Stimulated activated CD4-positive, alpha-beta T cell treated with anti-CD3 and anti-CD28 coated beads, TNF-alpha, amount 100 ng/mL, for 1 hour (primary cell): ENCODE measurements around the gene TMEM235.
A peak's percentile ranks its signal among the peaks of the same experiment; 100 is the strongest.

Experiments used
- DNase-seq, 3 donors: peaks; one replicate each; pipeline ENCODE4 v3.0.0-alpha.2; 2020; ENCODE audit warnings: low read depth in 3 of 3, low spot score in 1 of 3

The TMEM235 gene

DNA sequence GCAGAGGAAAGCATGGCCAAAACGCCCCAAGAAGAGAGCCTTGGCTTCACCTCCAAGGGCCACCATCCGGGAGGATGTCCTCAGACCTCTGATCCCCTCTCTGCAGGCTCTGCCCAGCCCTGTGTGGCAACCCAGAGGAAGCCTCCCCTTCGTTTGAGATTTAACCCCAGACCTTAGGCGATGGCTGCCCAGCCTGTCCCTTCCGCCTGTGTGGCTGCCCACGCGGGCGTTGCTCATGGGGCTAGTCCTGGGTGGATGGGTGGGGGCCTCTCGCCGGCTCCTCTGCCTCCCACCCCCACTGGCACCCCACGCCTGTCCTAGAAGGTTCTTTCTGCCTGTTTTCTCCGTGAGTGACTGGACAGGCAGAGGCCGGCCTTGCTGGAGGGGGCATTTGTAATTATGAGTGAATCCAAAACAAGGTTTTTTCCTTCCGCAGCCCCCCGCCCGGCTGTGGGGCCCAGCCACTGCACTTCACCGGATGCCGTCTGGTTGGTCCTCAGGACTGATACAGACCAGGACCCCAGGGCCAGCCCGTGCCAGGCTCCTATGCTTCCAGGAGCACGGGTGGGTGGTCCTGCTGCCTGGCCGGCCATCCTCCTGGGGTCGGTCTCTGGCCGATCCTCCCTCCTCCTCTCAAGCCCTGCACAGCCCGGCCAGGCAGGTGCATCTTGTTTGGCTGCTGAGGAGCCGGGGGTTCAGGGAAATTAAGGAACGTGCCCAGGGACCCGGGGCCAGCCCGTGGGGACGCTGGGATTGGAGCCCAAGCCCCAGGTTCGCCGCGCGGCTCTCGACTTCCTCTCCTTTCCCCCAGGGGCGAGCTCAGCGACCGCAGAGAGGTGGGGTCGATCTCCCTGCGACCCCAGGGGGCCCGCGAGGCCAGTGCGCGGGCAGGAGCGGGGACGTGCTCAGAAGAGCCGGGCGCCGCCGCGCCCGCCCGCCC is at the start of gene TMEM235:
TMEM235 (plus strand) TSS at position 636 of the 940 bp plus-strand sequence. CDS start 393 bp downstream, outside the sequence.
- no peak for DNase-seq

DNA sequence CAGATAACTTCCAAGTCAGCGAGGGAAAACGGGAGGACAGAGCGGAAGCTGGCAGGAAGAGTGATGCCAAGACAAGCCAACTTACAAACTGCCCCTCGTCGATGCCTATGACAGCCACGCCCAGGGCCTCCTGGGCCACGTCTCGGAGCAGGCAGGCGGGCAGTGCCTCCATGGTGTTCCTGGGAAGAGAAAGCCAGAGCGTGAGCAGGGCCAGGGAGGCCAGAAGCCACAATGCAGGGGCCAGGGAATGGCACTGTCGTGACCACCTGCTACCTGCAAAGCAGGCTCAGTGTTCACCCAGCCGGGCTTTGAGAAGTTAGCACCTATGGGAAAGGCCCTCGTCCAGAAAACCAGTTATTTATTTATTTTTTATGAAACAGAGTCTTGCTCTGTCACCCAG is 48.9 kb upstream of the TMEM235 start:
- DNase-seq = no peak

DNA sequence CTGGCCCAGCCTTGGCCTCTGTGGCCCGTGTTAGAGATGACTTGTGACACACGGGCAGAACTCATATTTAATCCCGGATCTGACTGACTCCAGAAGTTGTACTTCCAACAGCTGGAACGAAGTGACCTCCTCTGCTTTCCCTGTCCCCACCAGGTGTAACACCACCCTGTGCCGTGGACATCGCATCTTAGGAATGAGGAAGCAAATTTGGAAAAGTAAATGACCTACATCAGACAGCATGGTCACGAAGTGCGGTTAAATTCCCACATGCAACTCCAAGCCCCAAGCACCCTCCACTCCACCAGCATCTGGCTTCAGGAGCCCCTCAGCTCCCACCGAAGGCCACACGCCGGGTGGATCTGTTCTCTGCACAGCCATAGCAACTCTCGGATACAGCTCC is 47.5 kb upstream of the TMEM235 start:
- DNase-seq = no peak

DNA sequence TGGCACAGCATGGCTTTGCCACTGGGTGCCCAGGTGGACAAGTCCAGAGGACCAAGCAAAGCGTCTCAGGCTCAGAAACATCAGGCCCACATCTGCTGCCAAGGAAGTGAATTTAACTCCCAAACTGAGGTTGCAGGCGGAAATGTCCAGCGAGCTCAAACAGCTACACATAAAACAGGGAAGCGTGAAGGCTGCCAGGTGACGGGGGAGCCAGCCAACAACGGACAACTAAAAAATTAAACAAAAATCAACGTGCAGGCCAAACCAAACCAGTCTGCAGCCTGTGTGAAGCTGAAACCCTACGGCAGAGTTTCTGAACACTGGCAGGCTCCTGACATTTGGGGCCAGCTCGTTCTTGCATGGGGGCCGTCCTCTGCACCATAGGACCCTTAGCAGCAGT is 47.1 kb upstream of the TMEM235 start:
- DNase-seq = no peak

DNA sequence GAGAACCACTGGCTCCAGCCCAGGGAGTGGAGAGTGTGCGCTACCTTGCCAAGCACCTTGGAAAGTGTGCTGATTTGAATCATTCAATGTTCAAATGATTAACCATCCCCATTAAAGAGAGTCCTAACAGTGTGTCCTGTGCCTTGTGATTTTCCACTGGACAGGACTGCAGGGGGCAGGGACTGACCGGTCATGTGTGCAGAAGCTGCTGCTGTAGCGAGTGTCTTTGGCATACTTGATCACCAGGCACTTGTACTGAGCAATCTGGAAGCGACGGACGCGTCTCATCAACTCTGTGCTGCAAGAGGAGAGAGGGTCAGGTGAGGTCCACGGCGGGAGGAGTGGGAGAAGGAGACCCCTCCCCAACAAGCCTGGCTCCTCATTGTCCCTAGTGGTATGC is 46.6 kb upstream of the TMEM235 start:
- DNase-seq = no peak

DNA sequence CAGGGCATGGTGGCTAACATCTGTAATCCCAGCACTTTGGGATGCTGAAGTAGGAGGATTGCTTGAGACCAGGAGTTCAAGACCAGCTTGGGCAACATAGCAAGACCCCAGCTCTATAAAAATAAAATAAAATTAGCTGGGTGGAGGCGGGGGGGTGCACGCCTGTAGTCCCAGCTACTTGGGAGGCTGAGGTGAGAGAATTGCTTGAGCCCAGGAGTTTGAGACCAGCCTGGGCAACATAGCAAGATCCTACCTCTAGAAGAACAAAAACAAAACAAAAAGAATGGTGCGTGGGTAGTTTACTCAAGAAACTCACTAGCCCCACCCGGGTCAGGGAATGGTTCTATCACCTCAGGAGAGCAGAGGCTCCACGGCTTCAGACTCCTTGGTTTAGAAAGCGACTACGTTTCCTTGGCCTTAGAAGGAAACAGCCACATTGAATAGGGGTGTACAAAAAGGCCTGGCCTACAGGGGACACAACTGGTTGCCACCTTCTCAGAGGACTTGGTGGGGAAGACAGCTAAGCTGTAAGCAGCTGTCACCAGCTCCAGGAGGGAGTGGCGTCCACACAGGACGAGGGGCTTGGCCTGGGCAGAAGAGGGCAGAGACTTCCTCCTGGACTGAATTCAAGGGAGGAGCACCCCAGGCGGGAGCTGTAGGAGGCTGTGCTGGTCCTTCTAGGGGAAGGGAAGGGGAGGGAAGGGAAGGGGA is 45.3 kb upstream of the TMEM235 start:
- DNase-seq = no peak

DNA sequence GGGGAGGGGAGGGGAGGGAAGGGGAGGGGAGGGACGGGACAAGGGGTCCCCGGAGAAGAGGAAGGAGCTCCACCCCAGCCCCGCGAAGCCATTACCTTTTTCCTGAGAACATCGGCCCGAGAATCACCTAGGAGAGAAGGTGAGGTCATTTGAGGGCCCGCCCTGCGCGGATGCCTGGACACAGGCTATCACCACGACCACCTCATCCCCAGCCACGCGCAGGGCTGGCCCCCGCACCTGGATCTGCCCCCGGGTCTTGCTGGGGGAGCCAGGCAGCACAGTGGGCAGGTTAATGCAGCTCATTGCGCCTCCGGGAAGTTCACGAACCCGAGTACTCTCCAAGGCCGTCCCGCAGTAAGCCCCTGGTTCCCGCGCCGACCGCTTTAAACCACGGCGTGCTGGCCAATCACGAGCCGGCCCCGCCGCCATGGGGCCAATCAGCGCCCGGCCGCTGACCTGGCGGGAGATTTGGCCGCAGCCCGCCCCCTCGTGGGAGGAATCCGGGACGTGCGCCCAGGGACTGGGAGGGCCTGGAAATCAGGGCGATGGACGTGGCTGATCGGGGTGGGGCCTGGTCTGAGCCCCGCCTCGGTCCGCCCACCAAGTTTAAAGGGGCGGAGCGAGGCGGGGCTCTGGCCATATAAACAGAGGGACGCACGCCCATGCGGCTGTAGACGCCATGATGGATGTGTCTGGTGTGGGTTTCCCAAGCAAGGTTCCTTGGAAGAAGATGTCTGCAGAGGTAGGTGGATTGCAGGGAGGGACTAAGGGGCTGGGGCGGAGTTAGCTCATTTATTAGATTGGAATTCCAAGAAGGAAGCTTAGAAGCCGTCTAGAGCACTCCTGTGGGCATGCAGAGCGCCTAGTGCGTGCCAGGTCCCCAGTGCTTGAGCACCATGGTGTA is 44.5 kb upstream of the TMEM235 start, which contains the start of the genes AFMID and TK1:
AFMID (plus strand) TSS at position 671 of the 904 bp plus-strand sequence; CDS start at position 680, 9 bp downstream.
TK1 (minus strand) TSS at position 361 of the 904 bp plus-strand sequence; CDS start at position 303, 58 bp downstream.
- peak; percentile 39 to 62 (median 43) for DNase-seq

DNA sequence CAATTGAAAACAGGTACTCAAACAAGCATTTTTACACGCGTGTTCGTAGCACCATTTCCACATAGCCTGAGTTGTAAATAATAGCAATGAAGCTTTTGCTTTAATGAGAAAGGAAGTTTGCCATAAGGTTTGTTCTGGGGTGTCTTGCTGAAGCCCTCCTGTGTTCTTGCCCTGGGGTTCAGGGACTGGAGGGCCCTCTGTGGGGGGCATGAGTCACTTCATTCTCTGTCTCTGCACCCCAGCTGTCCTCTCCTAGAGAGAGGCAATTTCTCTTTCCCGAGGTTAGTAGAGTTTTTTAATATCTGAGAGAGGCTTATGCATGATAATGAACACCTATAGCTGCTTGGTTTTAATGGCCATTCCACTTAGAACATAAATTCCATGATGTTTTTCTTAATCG is 34.7 kb upstream of the TMEM235 start:
- DNase-seq = no peak

DNA sequence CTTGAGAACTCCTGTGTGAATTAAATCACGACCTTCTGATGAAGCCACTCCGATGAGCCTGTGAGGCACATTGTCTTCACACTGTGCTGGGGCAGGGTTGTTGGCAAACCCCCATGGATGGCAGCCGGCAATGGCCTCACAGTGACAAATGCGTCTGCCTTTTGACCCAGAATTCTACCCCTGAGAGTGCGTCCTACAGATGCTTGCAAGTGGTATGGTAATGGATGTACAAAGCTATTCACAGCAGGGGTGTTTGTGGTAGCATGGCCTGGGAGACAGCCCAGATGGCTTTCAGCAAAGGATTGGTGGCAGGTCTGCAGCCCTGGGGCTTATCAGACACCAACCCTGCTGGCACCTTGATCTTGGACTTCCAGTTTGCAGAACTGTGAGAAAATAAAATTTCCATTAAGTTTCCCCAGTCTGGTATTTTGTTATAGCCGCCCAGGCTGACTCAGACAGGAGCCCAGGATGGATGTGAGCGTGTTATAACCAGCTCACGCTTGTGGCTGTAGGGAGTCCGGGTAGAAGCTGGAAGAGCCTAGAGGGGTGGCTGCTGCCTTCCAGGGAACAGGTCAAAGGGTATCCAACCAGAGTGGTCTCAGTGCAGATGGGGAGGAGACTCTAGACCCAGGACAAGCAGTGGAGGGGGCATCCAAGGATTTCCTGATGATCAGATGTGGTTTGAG is 34.1 kb upstream of the TMEM235 start:
- DNase-seq = no peak

DNA sequence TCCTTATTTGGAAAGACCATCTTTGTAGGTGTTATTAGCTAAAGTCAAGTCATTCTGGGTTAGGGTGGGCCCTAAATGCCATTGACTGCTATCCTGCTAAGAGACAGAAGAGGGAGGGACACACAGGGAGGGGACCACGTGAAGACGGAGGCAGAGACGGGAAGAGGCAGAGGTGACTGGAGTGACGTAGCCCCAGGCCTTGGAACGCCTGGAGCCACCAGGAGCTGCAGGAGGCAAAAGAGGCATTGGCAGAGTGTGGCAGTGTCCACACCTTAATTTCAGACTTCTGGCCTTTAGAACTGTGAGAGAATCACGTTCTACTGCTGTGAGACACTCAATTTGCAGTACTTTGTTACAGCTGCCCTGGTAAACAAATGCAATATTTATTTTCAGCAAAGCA is 31.0 kb upstream of the TMEM235 start:
- DNase-seq = no peak

DNA sequence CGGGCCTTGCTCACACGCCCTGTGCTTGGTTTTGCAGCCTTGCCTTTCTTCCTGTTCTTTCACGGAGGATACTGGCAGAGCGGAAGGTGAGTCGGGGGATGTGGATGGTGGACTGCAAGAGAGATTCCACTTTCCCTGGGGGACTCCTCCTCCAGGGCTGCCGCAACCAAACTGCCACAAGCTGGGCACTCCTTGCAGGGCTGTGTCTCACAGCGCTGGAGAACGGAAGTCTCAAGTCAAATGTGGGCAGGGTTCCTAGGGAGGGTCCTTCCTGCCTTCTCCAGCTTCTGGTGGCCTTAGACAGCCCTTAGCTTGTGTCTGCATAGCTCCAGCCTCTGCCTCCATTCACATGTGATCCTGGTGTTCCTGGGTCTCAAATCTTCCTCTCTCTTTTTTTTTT is 28.8 kb upstream of the TMEM235 start:
- no peak for DNase-seq

DNA sequence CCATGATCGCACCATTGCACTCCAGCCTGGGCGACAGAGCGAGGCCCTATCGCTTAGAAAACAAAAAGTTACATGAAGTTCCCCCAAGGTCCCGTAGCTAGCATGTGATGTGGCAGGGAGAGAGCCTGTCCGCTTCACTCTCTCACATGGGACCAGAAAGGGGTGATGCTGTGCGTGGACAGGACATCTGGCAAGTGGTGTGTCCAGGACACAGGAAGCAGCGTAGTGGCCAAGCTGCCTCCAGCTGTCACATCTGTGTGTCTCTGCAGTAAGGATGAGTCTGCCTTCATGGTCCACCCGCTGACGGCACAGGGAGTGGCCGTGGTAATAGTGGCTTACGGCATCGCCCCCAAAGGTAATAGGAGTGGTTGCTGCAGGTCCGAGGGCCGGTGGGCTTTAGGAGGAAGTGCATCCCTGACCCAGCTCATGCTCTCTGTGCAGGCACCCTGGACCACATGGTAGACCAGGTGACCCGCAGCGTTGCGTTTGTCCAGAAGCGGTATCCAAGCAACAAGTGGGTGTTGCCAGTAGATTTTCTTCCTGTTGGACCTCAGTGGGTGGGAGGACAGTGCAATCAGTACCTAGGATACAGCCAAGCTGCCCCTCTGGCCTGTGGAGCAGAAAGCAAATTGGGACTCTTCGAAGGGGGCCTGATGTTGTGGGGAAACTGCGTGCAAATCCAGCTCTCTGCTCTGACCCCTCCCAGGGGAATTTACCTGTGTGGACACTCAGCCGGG is 26.9 kb upstream of the TMEM235 start:
- no peak for DNase-seq

DNA sequence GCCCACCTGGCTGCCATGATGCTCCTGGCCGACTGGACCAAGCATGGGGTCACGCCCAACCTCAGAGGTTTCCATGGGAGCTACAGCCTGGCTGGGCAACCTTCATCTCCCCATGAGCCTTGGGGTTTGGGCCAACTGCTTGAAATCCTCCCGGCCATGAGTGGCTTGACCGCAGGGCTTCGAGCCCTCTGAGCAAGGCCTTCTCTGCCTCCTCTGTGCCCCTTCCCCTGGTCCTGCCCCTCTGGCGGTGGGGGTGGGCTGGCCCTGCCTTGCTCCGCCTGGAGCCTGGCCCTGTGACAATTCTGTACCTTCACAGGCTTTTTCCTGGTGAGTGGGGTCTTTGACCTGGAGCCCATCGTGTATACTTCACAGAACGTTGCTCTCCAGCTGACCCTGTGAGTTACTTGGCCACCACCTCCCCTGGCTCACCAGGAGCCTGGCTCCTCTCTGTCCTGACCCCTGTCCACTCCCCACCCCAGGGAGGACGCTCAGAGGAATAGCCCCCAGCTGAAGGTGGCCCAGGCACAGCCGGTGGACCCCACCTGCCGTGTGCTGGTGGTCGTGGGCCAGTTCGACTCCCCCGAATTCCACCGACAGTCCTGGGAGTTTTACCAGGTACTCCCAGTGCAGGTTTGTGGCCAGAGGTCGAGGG is 26.2 kb upstream of the TMEM235 start:
- no peak for DNase-seq

DNA sequence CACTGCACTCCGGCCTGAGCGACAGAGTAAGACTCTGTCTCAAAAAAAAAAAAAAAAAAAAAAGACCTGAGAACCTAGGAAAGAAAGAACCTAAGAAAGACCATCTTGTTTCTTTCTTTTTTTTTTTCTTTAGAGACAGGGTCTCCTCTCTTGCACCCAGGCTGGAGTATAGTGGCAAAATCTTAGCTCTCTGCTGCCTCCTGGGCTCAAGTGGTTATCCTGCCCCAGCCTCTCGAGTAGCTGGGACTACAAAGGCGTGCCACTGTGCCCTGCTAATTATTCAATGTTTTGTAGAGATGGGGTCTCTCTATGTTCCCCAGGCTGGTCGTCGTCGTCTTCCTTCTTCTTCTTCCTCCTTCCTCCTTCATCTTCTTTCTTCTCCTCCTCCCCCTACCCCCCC is 25.1 kb upstream of the TMEM235 start:
- no peak for DNase-seq

DNA sequence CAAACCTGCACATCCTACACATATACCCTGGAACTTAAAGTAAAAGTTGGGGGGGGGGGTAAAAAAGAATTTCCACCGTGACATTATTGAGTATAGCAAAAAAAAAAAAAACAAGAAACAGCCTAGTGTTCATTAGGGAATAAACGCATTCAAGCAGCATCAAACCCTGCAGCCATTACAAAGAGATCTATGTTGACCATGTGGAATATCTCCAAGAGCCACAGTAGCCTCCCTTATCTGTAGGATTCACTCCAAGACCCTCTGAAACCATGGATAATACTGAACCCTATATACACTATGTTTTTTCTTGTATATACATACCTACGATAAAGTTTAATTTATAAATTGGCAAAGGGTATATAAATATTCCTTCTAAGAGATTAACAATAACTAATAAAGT is 22.9 kb upstream of the TMEM235 start:
- DNase-seq = no peak

DNA sequence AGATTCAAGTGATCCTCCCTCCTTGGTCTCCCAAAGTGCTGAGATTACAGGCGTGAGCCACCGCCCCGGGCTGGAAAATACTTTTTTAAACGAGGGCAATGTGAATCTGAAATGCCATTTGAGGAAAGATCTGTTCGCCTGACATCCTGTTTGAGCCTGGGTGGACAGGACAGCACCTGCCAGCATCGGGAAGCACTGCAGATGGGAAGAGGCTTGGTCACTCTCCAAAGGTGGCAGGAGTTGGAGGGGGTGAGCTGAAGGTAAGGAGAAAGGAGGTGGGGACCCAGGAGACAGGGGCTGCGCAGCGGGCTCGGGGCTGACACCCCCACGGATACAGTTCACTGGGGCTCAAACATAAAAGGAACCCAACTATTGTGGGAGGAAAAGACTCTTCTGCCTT is 21.3 kb upstream of the TMEM235 start:
- no peak for DNase-seq

DNA sequence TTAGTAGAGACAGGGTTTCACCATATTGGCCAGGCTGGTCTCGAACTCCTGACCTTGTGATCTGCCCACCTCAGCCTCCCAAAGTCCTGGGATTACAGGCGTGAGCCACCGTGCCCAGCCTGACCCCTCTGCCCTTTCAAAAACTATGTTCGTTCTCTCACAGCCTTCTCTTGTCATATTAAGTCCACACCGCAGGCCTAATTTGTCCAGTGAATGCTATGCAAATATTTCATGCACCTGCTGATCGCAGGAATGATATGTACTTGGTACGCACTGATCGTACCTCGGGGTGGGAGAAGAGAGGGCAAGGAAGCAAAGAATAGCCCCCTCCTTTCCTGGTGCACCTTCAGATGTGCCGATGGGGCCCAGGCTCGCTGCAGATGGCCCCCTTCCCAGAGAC is 20.4 kb upstream of the TMEM235 start:
- no peak for DNase-seq

DNA sequence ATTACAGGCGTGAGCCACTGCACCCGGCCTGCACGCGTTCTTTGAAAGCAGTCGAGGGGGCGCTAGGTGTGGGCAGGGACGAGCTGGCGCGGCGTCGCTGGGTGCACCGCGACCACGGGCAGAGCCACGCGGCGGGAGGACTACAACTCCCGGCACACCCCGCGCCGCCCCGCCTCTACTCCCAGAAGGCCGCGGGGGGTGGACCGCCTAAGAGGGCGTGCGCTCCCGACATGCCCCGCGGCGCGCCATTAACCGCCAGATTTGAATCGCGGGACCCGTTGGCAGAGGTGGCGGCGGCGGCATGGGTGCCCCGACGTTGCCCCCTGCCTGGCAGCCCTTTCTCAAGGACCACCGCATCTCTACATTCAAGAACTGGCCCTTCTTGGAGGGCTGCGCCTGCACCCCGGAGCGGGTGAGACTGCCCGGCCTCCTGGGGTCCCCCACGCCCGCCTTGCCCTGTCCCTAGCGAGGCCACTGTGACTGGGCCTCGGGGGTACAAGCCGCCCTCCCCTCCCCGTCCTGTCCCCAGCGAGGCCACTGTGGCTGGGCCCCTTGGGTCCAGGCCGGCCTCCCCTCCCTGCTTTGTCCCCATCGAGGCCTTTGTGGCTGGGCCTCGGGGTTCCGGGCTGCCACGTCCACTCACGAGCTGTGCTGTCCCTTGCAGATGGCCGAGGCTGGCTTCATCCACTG is 17.3 kb upstream of the TMEM235 start, which contains the start of gene BIRC5:
BIRC5 (plus strand) TSS at position 238 of the 690 bp plus-strand sequence; CDS start at position 302, 64 bp downstream.
- DNase-seq = peak; percentile 72 to 92 (median 78)

DNA sequence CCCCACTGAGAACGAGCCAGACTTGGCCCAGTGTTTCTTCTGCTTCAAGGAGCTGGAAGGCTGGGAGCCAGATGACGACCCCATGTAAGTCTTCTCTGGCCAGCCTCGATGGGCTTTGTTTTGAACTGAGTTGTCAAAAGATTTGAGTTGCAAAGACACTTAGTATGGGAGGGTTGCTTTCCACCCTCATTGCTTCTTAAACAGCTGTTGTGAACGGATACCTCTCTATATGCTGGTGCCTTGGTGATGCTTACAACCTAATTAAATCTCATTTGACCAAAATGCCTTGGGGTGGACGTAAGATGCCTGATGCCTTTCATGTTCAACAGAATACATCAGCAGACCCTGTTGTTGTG is 16.7 kb upstream of the TMEM235 start:
- no peak for DNase-seq
